Lung (tissue), 12 donors: ENCODE data around the gene GRK2. TPM values are rescaled to one million over a fixed set of nuclear protein-coding genes. Genes with fewer than 3 reads are reported as not detected.

Experiments
- ATAC-seq: fragments of 200-7000 bp; cut with Tn5 transposase; one replicate; pipeline ENCODE4 v1.9.1; 2020; ENCODE audit warnings: moderate number of reproducible peaks; ENCODE audit not compliant: insufficient read depth, low FRiP score
- DNase-seq, 3 donors: peaks; one replicate each; pipeline ENCODE4 v3.0.0-alpha.2; 2013 to 2017
- H3K27ac ChIP-seq, 2 donors: one replicate each; pipeline ENCODE4 v1.5.1; 2013; ENCODE audit warnings: mild to moderate bottlenecking in 2 of 2, moderate library complexity in 2 of 2, control low read depth in 1 of 2, inconsistent platforms in 1 of 2, low read depth in 1 of 2, low read length in 1 of 2
- H3K27me3 ChIP-seq, 3 donors: one replicate each; pipeline ENCODE4 v1.5.1; 2013; ENCODE audit warnings: low read length in 2 of 3; ENCODE audit not compliant: control insufficient read depth in 3 of 3, insufficient read depth in 3 of 3
- H3K36me3 ChIP-seq, 4 donors: one replicate each; pipeline ENCODE4 v1.5.1; 2013; ENCODE audit warnings: low read length in 4 of 4, mild to moderate bottlenecking in 1 of 4, moderate library complexity in 1 of 4; ENCODE audit not compliant: control insufficient read depth in 4 of 4, insufficient read depth in 4 of 4
- H3K4me1 ChIP-seq, 5 donors: one replicate each; pipeline ENCODE4 v1.5.1; 2013; ENCODE audit warnings: low read length in 5 of 5, mild to moderate bottlenecking in 2 of 5, moderate library complexity in 1 of 5; ENCODE audit not compliant: control insufficient read depth in 5 of 5, insufficient read depth in 5 of 5
- H3K4me3 ChIP-seq: one replicate; pipeline ENCODE4 v1.5.1; 2013; ENCODE audit warnings: mild to moderate bottlenecking, control low read depth, moderate library complexity
- H3K9ac ChIP-seq, 2 donors: one replicate each; pipeline ENCODE4 v1.5.1; 2013; ENCODE audit warnings: low read length in 2 of 2, control low read depth in 1 of 2; ENCODE audit not compliant: insufficient read depth in 1 of 2
- H3K9me3 ChIP-seq, 4 donors: one replicate each; pipeline ENCODE4 v1.5.1; 2013; ENCODE audit warnings: low read length in 3 of 4, mild to moderate bottlenecking in 1 of 4, moderate library complexity in 1 of 4; ENCODE audit not compliant: control insufficient read depth in 4 of 4, insufficient read depth in 3 of 4
- WGBS, 2 donors: extraction: QIAGEN DNeasy Blood & Tissue Kit; methylation state at CpG; one replicate each; pipeline ENCODE4 v1.1.7; 2013; 5-methylcytosine and 5-hydroxymethylcytosine counted together
- polyA plus RNA-seq, 2 donors: library from polyadenylated mRNA; stranded (reverse); fragments of 200-250 nt; gene quantifications; one replicate each; pipeline ENCODE4 v1.2.1, GENCODE V29; 2013
- total RNA-seq, 2 donors: library from RNA; depleted of rRNA in 1 of 2; stranded (reverse); fragments of >200 nt in 1 of 2; gene quantifications; one replicate each; pipeline ENCODE4 v1.2.1, GENCODE V29; 2014 to 2021
- TF ChIP-seq, protein P1 (sequence below): IDR thresholded peaks from 2 replicates; pipeline ENCODE4 v1.5.1; 2012; ENCODE audit warnings: mild to moderate bottlenecking; ENCODE audit errors: control extremely low read depth, extremely low read depth
- donor health status: control.
- donor health status: control.
- donor health status: Bipolar disorder and iron deficiency.
- donor health status: healthy.
- donor health status: DM: yes; HTN: yes; CAD: no.

Gene GRK2
- total and polyA plus RNA-seq, 4 donors: 37.1 to 130 (median 97.5) TPM

DNA sequence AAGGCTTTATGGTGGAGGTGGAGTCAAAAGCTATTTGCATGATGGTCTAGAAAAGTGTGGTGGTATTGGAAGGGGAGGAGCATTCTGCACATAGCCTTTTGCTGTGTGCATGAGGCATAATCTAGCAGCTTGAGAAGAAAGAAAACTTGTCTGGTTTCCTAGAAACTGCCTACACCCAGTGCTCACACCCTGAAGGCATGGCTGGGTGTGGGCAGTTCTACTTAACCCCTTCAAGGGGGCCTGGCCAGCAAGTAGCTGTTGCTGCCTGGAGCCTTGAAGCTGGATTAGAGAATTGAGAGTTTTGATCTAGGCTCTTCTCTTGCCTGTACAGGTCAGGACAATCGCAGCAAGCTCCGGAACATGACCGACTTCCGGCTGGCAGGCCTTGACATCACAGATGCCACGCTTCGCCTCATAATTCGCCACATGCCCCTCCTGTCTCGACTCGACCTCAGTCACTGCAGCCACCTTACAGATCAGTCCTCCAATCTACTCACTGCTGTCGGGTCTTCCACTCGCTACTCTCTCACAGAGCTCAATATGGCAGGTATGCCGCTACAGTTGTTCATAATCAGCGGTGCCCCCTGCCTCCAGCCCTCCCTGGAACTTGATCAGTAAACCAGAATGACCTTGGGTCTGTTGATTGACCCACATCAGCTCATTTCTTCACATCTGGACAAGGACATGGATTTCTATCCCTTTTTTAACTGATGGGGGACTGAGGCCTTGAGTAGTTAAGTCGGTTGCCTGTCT lies 12.2 kb upstream of the GRK2 start:
- no peaks in the 10 kb centered on the region for H3K4me1 ChIP-seq
- H3K27me3 ChIP-seq: no peaks in the 10 kb centered on the region
- H3K9me3 ChIP-seq: no peaks in the 10 kb centered on the region
- H3K4me3 ChIP-seq: no peak overlapping the region
- TF ChIP-seq, protein P1, sequence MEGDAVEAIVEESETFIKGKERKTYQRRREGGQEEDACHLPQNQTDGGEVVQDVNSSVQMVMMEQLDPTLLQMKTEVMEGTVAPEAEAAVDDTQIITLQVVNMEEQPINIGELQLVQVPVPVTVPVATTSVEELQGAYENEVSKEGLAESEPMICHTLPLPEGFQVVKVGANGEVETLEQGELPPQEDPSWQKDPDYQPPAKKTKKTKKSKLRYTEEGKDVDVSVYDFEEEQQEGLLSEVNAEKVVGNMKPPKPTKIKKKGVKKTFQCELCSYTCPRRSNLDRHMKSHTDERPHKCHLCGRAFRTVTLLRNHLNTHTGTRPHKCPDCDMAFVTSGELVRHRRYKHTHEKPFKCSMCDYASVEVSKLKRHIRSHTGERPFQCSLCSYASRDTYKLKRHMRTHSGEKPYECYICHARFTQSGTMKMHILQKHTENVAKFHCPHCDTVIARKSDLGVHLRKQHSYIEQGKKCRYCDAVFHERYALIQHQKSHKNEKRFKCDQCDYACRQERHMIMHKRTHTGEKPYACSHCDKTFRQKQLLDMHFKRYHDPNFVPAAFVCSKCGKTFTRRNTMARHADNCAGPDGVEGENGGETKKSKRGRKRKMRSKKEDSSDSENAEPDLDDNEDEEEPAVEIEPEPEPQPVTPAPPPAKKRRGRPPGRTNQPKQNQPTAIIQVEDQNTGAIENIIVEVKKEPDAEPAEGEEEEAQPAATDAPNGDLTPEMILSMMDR: no peak
- 96 to 97% methylated on average over 14 of the region's 14 CpGs for WGBS, 2 donors
- H3K36me3 ChIP-seq: peaks cover 33 to 77% (median 63%) of the 10 kb centered on the region in 4 donors
- H3K9ac ChIP-seq: no peak overlapping the region
- no peak for DNase-seq
- peak; percentile 8 for ATAC-seq
- no peak overlapping the region for H3K27ac ChIP-seq

DNA sequence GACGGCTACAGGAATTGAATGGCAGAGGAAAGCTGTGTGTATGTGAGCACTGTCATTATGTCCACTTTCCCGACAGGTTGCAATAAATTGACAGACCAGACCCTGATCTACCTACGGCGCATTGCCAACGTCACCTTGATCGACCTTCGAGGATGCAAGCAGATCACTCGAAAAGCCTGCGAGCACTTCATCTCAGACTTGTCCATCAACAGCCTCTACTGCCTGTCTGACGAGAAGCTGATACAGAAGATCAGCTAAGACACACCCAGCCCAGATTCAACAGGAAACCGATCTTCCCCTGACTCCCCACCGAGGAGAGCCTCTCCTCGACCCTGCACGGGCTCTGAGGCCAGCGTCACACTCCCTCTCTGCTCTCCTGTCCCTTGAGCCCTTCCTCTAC lies 11.5 kb upstream of the GRK2 start:
- Histone ChIP-seq H3K9ac (no peak overlapping the region), H3K4me3 (no peak overlapping the region), H3K27ac (no peak overlapping the region), H3K9me3 (no peaks in the 10 kb centered on the region), H3K4me1 (no peaks in the 10 kb centered on the region), H3K27me3 (no peaks in the 10 kb centered on the region), H3K36me3 (peaks cover 26 to 71% (median 60%) of the 10 kb centered on the region in 4 donors)
- WGBS, 2 donors: 86 to 92% methylated on average over 15 of the region's 15 CpGs
- ATAC-seq: no peak
- DNase-seq: no peak
- TF ChIP-seq, protein P1: no peak

DNA sequence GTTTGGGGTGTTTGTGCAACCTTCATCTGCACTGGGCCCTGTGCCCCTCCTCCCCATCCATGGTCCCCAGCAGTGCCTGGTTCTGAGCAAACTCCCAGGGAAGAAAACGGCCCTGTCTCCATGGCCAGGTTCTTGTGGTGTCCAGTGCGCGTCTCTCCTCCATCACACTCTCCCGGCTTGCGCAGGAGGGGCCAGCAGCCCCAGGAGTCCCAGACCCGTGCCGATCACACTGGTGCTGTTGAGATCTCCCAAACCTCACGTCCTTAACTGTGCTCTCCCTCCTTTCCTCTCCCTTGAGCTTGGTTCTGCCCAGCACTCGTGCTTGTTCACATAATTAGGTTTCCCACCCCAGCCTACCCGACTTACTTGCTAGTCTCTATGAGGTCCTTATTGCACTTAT lies 10.9 kb upstream of the GRK2 start:
- Histone ChIP-seq H3K9ac (no peak overlapping the region), H3K9me3 (no peaks in the 10 kb centered on the region), H3K4me3 (no peak overlapping the region), H3K27ac (no peak overlapping the region), H3K4me1 (no peaks in the 10 kb centered on the region), H3K27me3 (no peaks in the 10 kb centered on the region), H3K36me3 (peaks cover 20 to 65% (median 55%) of the 10 kb centered on the region in 4 donors)
- DNase-seq (no peak), ATAC-seq (no peak)
- TF ChIP-seq, protein P1: no peak
- WGBS, 2 donors: 90 to 94% methylated on average over 10 of the region's 10 CpGs
